HepG2 (cell line): Measurements from ENCODE around the gene TPM3. TPM values are rescaled to one million over a fixed set of nuclear protein-coding genes. Genes with fewer than 3 reads are reported as not detected.

Experiments used
- ATAC-seq: fragments of 200-7000 bp; cut with Tn5 transposase; 3 replicates; pipeline ENCODE4 v1.9.1; 2020; ENCODE audit warnings: mild to moderate bottlenecking, moderate library complexity
- BruUV-seq: library from RNA; stranded (reverse); fragments of 400-500 nt; replicated peaks from 2 replicates; lab custom pipeline; 2021; lab: Mats Ljungman, UMichigan
- CTCF ChIA-PET: fragments of 300-600 bp; formaldehyde crosslinking; extraction: SDS; loops from one replicate; lab custom pipeline; 2021; ENCODE audit warnings: low total read pairs, inconsistent platforms, low intra/inter-chr PET ratio; lab: Yijun Ruan, JAX
- POLR2A ChIA-PET: fragments of 350-600 bp; sonication (Branson Sonifier 250); formaldehyde crosslinking; loops from one replicate; lab custom pipeline; 2020; ENCODE audit warnings: antibody characterized with exemption, inconsistent platforms; lab: Yijun Ruan, JAX
- DNase-seq: peaks from one replicate; pipeline ENCODE4 v3.0.0-alpha.2; 2015; ENCODE audit warnings: low spot score
- FAIRE-seq: peaks from 3 replicates; lab custom pipeline; 2011; peaks lifted over from hg19 to GRCh38; lab: Jason Lieb, UNC
- H2AFZ ChIP-seq: one replicate; pipeline ENCODE4 v1.6.1; 2011; ENCODE audit warnings: low read length, inconsistent platforms
- H3K27ac ChIP-seq: fragments of 300-600 bp; 3 replicates; pipeline ENCODE4 v1.8.0; 2011; ENCODE audit warnings: mixed run types, mild to moderate bottlenecking, mixed read lengths, low read length, inconsistent platforms; ENCODE audit not compliant: insufficient read depth; ENCODE audit errors: extremely low read length
- H3K27me3 ChIP-seq, 2 experiments: fragments of 200-600 bp in 1 of 2; 2 replicates in 1 of 2; 3 replicates in 1 of 2; pipeline versions ENCODE4 v1.6.0 to v1.8.0; 2011; ENCODE audit warnings: low read length in 2 of 2, mild to moderate bottlenecking in 2 of 2, moderate library complexity in 2 of 2, inconsistent platforms in 1 of 2; ENCODE audit not compliant: insufficient read depth in 2 of 2, control insufficient read depth in 1 of 2
- H3K36me3 ChIP-seq, 2 experiments: fragments of 200-600 bp in 1 of 2; replicated peaks in 1 of 2; 2 replicates in 1 of 2; 3 replicates in 1 of 2; pipeline versions ENCODE4 v1.5.1 to v1.8.0; 2011; ENCODE audit warnings: low read length in 2 of 2, inconsistent platforms in 1 of 2; ENCODE audit not compliant: insufficient read depth in 2 of 2, control insufficient read depth in 1 of 2
- H3K4me1 ChIP-seq: 2 replicates; pipeline ENCODE4 v1.5.1; 2012; ENCODE audit warnings: low read length, inconsistent platforms; ENCODE audit not compliant: insufficient read depth
- H3K4me2 ChIP-seq: 2 replicates; pipeline ENCODE4 v1.6.0; 2011; ENCODE audit warnings: low read depth, low read length, inconsistent platforms
- H3K4me3 ChIP-seq, 3 experiments: fragments of 200-600 bp in 1 of 3; sonication (generic), shearing (Covaris generic) in 1 of 3; replicated peaks in 1 of 3; 2 replicates each; pipeline ENCODE4 v1.5.1; 2011 to 2016; ENCODE audit warnings: low read length in 3 of 3, inconsistent platforms in 2 of 3, low read depth in 2 of 3, mild to moderate bottlenecking in 2 of 3, control low read depth in 1 of 3, mixed read lengths in 1 of 3; ENCODE audit not compliant: insufficient read depth in 1 of 3
- H3K79me2 ChIP-seq: one replicate; pipeline ENCODE4 v1.6.1; 2011; ENCODE audit warnings: low read length, inconsistent platforms; ENCODE audit not compliant: insufficient read depth
- H3K9ac ChIP-seq: 2 replicates; pipeline ENCODE4 v1.6.0; 2011; ENCODE audit warnings: mild to moderate bottlenecking, low read depth, low read length, inconsistent platforms; ENCODE audit not compliant: insufficient read depth
- H3K9me3 ChIP-seq: 2 replicates; pipeline ENCODE4 v1.5.1; 2012; ENCODE audit warnings: mild to moderate bottlenecking, low read length
- H4K20me1 ChIP-seq: 2 replicates; pipeline ENCODE4 v1.6.0; 2011; ENCODE audit warnings: inconsistent platforms, mild to moderate bottlenecking, low read length, moderate library complexity; ENCODE audit not compliant: insufficient read depth
- ARID3A ChIP-seq: IDR thresholded peaks from 2 replicates; pipeline ENCODE4 v1.6.1; 2012; ENCODE audit warnings: low read depth, low read length, improper control_type of control experiment
- ARID5B ChIP-seq: IDR thresholded peaks from 2 replicates; pipeline ENCODE4 v1.4.0; 2020; ENCODE audit warnings: mild to moderate bottlenecking, missing genetic modification reagents
- BCL6 ChIP-seq: IDR thresholded peaks from 2 replicates; pipeline ENCODE4 v1.6.1; 2016; ENCODE audit warnings: missing genetic modification reagents, missing compliant biosample characterization
- CREB1 ChIP-seq, 2 experiments: fragments of 450-650 bp in 1 of 2; IDR thresholded peaks; 2 replicates each; pipeline ENCODE4 v1.6.1; 2016 to 2017; ENCODE audit warnings: control low read depth in 1 of 2, mild to moderate bottlenecking in 1 of 2, missing compliant biosample characterization in 1 of 2, missing genetic modification characterization in 1 of 2
- CTCF ChIP-seq: sonication (generic); formaldehyde crosslinking; IDR thresholded peaks from 2 replicates; pipeline ENCODE4 v1.5.0; 2020; ENCODE audit warnings: mild to moderate bottlenecking, missing genetic modification reagents, moderate library complexity
- GATAD1 ChIP-seq: IDR thresholded peaks from 2 replicates; pipeline ENCODE4 v1.6.1; 2016; ENCODE audit warnings: missing genetic modification reagents, missing compliant biosample characterization
- MAFF ChIP-seq: IDR thresholded peaks from 2 replicates; pipeline ENCODE4 v1.6.1; 2011; ENCODE audit warnings: low read depth, low read length, improper control_type of control experiment
- MAFK ChIP-seq, 2 experiments: IDR thresholded peaks in 1 of 2; conservative IDR thresholded peaks in 1 of 2; 2 replicates each; pipeline ENCODE4 v1.6.1; 2011; ENCODE audit warnings: improper control_type of control experiment in 2 of 2, low read length in 2 of 2
- MAZ ChIP-seq, 2 experiments: sonication (generic) in 1 of 2; formaldehyde crosslinking in 1 of 2; IDR thresholded peaks; 2 replicates each; pipeline versions ENCODE4 v1.5.0 to v1.6.1; 2012 to 2020; ENCODE audit warnings: low read depth in 2 of 2, mild to moderate bottlenecking in 2 of 2, borderline replicate concordance in 1 of 2, improper control_type of control experiment in 1 of 2, low read length in 1 of 2, missing genetic modification reagents in 1 of 2, moderate library complexity in 1 of 2
- PHF21A ChIP-seq: sonication (generic); formaldehyde crosslinking; IDR thresholded peaks from 2 replicates; pipeline ENCODE4 v1.5.0; 2020; ENCODE audit warnings: mild to moderate bottlenecking, missing genetic modification reagents
- SRSF9 ChIP-seq: fragments of 200-400 bp; formaldehyde crosslinking; IDR thresholded peaks from 2 replicates; pipeline ENCODE4 v1.6.1; 2018; ENCODE audit warnings: borderline replicate concordance, mild to moderate bottlenecking, low read depth, low read length; ENCODE audit not compliant: insufficient read depth, poor library complexity, severe bottlenecking
- ZMYM4 ChIP-seq: sonication (generic); formaldehyde crosslinking; IDR thresholded peaks from 2 replicates; pipeline ENCODE4 v1.8.1; 2023; ENCODE audit warnings: mild to moderate bottlenecking, missing genetic modification reagents
- WGBS: methylation state at CpG from one replicate; pipeline ENCODE4 v1.1.6; 2017; ENCODE audit warnings: low lambda C conversion rate; 5-methylcytosine and 5-hydroxymethylcytosine counted together
- in situ Hi-C: cut with HindIII; loops from 2 replicates; pipeline ENCODE4 v1.10.0; 2017; ENCODE audit warnings: low pct_unique_long_range_greater_than_20kb; ENCODE audit not compliant: extremely low pct_ligation_motif_present
- intact Hi-C: fragments of 100-400 bp; cut with micrococcal nuclease; formaldehyde crosslinking; loops from one replicate; pipeline ENCODE4 v1.10.0; 2022; ENCODE audit not compliant: unreplicated experiment
- polyA plus RNA-seq, 8 experiments: library from polyadenylated mRNA; depleted of rRNA in 3 of 8; stranded (reverse) in 7 of 8; unstranded in 1 of 8; fragments of >200 nt; fragmentation: Illumina TruSeq in 4 of 8; extraction: Trizol in 4 of 8; gene quantifications; 2 replicates each; pipeline versions ENCODE4 v1.2.1 to v1.2.3, GENCODE V29; 2011 to 2016; ENCODE audit warnings: low read depth in 4 of 8, missing spikeins in 1 of 8, mixed read lengths in 1 of 8; ENCODE audit not compliant: insufficient read depth in 1 of 8
- total RNA-seq, 5 experiments: library from RNA; depleted of rRNA; stranded (reverse); fragments of >200 nt; fragmentation: Illumina TruSeq; extraction: Trizol; gene quantifications; 2 replicates each; pipeline ENCODE4 v1.2.3, GENCODE V29; 2016; ENCODE audit warnings: low read depth in 1 of 5

The TPM3 gene
- total and polyA plus RNA-seq, 2 of the 13 experiments (the other 11 are each of a cell fraction or from before 2014, with no cell fraction given): 160 to 307 TPM

- TF ChIP-seq GATAD1 (CRISPR knock-in tag) (peak; percentile 4; the same call in 1 of the 2 replicates), BCL6 (no peak), MAFK (conservative IDR thresholded peaks at IDR 0.05 in 1 of 2, IDR thresholded peaks at IDR 0.05 in 1 of 2; ENCODE audit: low read length in 2 of 2) (peak in 1 of 2 experiments; percentile 32; a peak in 2 of 4 replicates), PHF21A (CRISPR knock-in tag) (0 out of 2 replicates have a peak, but pooled peaks have one; percentile 26), ZMYM4 (CRISPR knock-in tag) (0 out of 2 replicates have a peak, but pooled peaks have one; percentile 36), MAFF (peak; percentile 23; the same call in 1 of the 2 replicates), CTCF (peak; percentile 47)
Measured at GRCh38 chr1:154199563-154199879, 7.6 kb upstream of the TPM3 start (continued).

GRCh38 chr1:154198756-154199562 is 7.1 kb upstream of the TPM3 start:
- H3K79me2 ChIP-seq: no peaks in the 10 kb centered on the region
- TF ChIP-seq SRSF9 (no peak), CREB1 (IDR thresholded peaks at IDR 0.05) (no peak), CREB1 (CRISPR knock-in tag; IDR thresholded peaks at IDR 0.05) (peak; percentile 31; the same call in 1 of the 2 replicates), ARID3A (0 out of 2 replicates have a peak, but pooled peaks have one; percentile 9), MAZ (IDR thresholded peaks at IDR 0.05; ENCODE audit: borderline replicate concordance, low read depth, low read length) (peak; percentile 38; the same call in 1 of the 2 replicates), MAZ (CRISPR knock-in tag; IDR thresholded peaks at IDR 0.05; ENCODE audit: low read depth) (no peak), ARID5B (CRISPR knock-in tag) (no peak)

More at GRCh38 chr1:154198756-154199562, 7.1 kb upstream of the TPM3 start:
- Histone ChIP-seq H3K9me3 (no peaks in the 10 kb centered on the region), H3K4me1 (peaks cover 46% of the 10 kb centered on the region), H3K36me3 (no peaks in the 10 kb centered on the region), H3K4me3 (peak overlapping the region in 2 of 3 experiments; percentile 51 to 56; a peak in 3 of 6 replicates), H3K9ac (peak overlapping the region; percentile 38; the same call in 1 of the 2 replicates), H2AFZ (peak overlapping the region; percentile 86), H3K4me2 (peak overlapping the region; percentile 85), H4K20me1 (no peaks in the 10 kb centered on the region), H3K27ac (peak overlapping the region; percentile 43), H3K27me3 (peaks cover 0 to 8% of the 10 kb centered on the region in 2 experiments; a peak in 3 of 5 replicates)
- intact Hi-C loops (loop anchor here (1.0 to 10.0 kb wide), 2 partner anchors 73 to 136 kb away; partner anchors contain the start of gene HAX1), in situ Hi-C loops (no loop called here)
- POLR2A ChIA-PET: interaction anchor here (1.0 to 2.0 kb wide), 9 partner anchors 10 to 136 kb away, joined by 3 to 9 read pairs (median 5); partner anchors contain the start of genes HAX1 and UBAP2L
- DNase-seq (peak; percentile 71), FAIRE-seq (peak; percentile 39), ATAC-seq (peak; percentile 75)
- CTCF ChIA-PET: interaction anchor here (1.0 to 3.2 kb wide), 4 partner anchors 13 to 146 kb away, joined by 3 to 43 read pairs (median 4); partner anchors contain the start of gene HAX1
- WGBS: 3% methylated on average over 5 of the region's 5 CpGs
- BruUV-seq: no TSS peak
